ENCODE results near the gene ARHGAP42.

DNA sequence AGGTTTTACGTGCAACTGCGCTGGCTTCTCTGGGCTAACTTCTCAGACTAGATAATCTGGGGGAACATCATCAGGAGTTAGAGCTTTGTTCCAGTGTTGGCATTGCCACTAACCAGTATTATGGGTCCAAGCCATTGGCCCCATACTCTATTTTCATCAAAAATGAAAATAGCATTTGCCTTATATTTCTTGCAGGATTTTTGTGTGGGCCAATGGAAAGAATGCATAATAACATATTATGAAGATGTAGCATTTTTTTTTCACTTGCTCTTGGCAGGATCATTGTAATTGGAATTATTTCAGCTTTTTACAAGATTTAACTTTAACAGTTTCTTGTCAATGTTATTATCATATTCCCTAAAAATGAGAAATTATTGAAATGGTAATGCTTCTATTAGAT lies 16.1 kb downstream of the ARHGAP42 start:
- TF ChIP-seq, protein P1, sequence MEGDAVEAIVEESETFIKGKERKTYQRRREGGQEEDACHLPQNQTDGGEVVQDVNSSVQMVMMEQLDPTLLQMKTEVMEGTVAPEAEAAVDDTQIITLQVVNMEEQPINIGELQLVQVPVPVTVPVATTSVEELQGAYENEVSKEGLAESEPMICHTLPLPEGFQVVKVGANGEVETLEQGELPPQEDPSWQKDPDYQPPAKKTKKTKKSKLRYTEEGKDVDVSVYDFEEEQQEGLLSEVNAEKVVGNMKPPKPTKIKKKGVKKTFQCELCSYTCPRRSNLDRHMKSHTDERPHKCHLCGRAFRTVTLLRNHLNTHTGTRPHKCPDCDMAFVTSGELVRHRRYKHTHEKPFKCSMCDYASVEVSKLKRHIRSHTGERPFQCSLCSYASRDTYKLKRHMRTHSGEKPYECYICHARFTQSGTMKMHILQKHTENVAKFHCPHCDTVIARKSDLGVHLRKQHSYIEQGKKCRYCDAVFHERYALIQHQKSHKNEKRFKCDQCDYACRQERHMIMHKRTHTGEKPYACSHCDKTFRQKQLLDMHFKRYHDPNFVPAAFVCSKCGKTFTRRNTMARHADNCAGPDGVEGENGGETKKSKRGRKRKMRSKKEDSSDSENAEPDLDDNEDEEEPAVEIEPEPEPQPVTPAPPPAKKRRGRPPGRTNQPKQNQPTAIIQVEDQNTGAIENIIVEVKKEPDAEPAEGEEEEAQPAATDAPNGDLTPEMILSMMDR (IDR thresholded peaks at IDR 0.05 in 8 of 11, conservative IDR thresholded peaks at IDR 0.05 in 3 of 11): no peak
- no peak for TF ChIP-seq POLR2AphosphoS5 (IDR thresholded peaks at IDR 0.05)

Measured in spleen (tissue), 7 donors.